ENCODE results near the gene SOBP.

DNA sequence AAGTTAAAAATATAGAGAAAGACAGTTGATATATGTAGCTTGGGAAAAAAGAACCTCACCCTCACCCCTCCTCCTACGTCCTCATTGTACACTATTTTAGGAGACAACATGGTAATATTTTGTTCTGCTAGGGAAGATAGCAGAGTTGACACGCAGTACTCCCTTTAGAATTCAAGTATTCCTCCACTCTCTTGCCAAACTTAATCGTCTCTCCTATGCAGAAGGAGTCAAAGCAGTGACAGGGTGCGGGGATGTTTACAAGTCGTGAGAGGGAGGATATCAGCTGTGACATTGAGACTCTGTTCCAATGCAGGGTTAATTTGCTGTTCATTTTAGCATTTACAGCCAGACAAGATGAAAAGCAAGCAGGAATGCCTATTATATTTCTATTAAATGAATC is 97.5 kb downstream of the SOBP start:
- TF ChIP-seq, protein P1, sequence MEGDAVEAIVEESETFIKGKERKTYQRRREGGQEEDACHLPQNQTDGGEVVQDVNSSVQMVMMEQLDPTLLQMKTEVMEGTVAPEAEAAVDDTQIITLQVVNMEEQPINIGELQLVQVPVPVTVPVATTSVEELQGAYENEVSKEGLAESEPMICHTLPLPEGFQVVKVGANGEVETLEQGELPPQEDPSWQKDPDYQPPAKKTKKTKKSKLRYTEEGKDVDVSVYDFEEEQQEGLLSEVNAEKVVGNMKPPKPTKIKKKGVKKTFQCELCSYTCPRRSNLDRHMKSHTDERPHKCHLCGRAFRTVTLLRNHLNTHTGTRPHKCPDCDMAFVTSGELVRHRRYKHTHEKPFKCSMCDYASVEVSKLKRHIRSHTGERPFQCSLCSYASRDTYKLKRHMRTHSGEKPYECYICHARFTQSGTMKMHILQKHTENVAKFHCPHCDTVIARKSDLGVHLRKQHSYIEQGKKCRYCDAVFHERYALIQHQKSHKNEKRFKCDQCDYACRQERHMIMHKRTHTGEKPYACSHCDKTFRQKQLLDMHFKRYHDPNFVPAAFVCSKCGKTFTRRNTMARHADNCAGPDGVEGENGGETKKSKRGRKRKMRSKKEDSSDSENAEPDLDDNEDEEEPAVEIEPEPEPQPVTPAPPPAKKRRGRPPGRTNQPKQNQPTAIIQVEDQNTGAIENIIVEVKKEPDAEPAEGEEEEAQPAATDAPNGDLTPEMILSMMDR (IDR thresholded peaks at IDR 0.05): no peak
- no peak for TF ChIP-seq POLR2A (IDR thresholded peaks at IDR 0.05)
